ENCODE results near the gene LIMS2. TPM values are rescaled to one million over a fixed set of nuclear protein-coding genes. Genes with fewer than 3 reads are reported as not detected.

Gene LIMS2
- total RNA-seq, 1 donor from 2014 or later, result 44.2 TPM

- TF ChIP-seq POLR2AphosphoS5 (IDR thresholded peaks at IDR 0.05; ENCODE audit: insufficient read depth in 1 of 2, low read depth in 1 of 2), result no peak
- no peak for TF ChIP-seq POLR2A (IDR thresholded peaks at IDR 0.05)
- TF ChIP-seq, protein P1, sequence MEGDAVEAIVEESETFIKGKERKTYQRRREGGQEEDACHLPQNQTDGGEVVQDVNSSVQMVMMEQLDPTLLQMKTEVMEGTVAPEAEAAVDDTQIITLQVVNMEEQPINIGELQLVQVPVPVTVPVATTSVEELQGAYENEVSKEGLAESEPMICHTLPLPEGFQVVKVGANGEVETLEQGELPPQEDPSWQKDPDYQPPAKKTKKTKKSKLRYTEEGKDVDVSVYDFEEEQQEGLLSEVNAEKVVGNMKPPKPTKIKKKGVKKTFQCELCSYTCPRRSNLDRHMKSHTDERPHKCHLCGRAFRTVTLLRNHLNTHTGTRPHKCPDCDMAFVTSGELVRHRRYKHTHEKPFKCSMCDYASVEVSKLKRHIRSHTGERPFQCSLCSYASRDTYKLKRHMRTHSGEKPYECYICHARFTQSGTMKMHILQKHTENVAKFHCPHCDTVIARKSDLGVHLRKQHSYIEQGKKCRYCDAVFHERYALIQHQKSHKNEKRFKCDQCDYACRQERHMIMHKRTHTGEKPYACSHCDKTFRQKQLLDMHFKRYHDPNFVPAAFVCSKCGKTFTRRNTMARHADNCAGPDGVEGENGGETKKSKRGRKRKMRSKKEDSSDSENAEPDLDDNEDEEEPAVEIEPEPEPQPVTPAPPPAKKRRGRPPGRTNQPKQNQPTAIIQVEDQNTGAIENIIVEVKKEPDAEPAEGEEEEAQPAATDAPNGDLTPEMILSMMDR (IDR thresholded peaks at IDR 0.05), result no peak
- Histone ChIP-seq H3K36me3 (no peaks in the 10 kb centered on the region), H3K27ac (no peak overlapping the region), H3K4me1 (no peaks in the 10 kb centered on the region), H3K27me3 (no peaks in the 10 kb centered on the region), H3K9me3 (peaks cover 8% of the 10 kb centered on the region), H3K4me3 (no peak overlapping the region)
- intact Hi-C loops (cut with DNase I), result no loop called here
- no peak for DNase-seq (ENCODE audit: extremely low spot score in 2 of 2)
Measured at GRCh38 chr2:127688405-127688804, 13.1 kb upstream of the LIMS2 start.

DNA sequence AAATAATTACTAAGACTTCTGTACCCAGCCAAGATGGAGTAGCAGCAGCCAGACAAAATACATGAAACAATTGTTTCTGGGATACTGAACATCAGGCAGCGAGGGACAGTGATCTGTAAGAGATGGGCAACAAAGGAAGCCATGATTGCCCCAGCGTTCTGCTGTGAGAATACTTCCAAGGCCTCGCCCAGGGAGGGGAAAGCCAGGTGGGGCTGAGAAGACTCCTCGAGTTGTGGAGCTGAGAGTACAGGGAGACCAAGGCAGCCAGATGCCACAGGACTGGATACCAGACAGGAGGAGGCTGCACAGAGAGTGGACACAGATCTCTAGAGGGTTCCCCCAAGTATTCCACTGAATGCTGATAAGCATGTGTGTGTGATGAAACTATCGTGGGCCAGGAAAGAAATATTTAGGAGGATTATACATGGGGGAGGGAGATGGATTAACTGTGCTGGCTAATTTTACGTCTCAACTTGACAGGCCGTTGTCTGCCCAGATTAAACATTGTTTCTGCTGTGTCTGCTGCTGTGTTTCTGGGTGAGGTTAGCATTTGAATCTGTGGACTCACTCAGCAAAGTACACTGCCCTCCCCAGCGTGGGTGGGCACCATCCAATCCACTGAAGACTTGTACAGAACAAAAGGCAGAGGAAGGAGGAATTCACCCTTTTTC is 10.2 kb upstream of the LIMS2 start:
- H3K36me3 ChIP-seq, result no peaks in the 10 kb centered on the region
- H3K27me3 ChIP-seq, result no peaks in the 10 kb centered on the region
- H3K4me3 ChIP-seq, result no peak overlapping the region
- DNase-seq (ENCODE audit: extremely low spot score in 2 of 2), result no peak
- intact Hi-C loops (cut with DNase I), result no loop called here
- peaks cover under 1% of the 10 kb centered on the region for H3K9me3 ChIP-seq
- peaks cover 12% of the 10 kb centered on the region for H3K4me1 ChIP-seq
- no peak overlapping the region for H3K27ac ChIP-seq
- TF ChIP-seq POLR2A (IDR thresholded peaks at IDR 0.05), result no peak
- TF ChIP-seq POLR2AphosphoS5 (IDR thresholded peaks at IDR 0.05; ENCODE audit: insufficient read depth in 1 of 2, low read depth in 1 of 2), result no peak
- TF ChIP-seq, protein P1 (IDR thresholded peaks at IDR 0.05), result no peak

DNA sequence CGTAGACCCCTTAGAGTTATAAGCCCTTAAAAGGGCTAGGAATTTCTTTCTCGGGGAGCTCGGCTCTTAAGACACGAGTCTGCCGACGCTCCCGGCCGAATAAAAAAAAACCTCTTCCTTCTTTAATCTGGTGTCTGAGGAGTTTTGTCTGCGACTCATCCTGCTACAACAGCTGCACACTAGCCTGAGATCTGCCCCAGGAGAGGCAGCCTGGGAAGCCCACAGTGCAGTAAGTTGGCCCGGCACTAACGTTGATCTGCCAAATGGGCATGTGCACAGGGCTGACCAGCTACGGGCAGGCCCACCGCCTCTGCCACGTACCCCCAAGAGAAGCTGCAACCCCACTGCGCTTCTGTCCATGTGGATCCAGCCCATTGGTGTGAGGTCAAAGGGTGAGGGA is 8.4 kb upstream of the LIMS2 start:
- Histone ChIP-seq H3K27me3 (no peaks in the 10 kb centered on the region), H3K4me1 (peaks cover 12% of the 10 kb centered on the region), H3K4me3 (no peak overlapping the region), H3K9me3 (no peaks in the 10 kb centered on the region), H3K27ac (no peak overlapping the region), H3K36me3 (no peaks in the 10 kb centered on the region)
- intact Hi-C loops (cut with DNase I), result no loop called here
- no peak for DNase-seq (ENCODE audit: extremely low spot score in 2 of 2)
- no peak for TF ChIP-seq POLR2AphosphoS5 (IDR thresholded peaks at IDR 0.05; ENCODE audit: insufficient read depth in 1 of 2, low read depth in 1 of 2)
- TF ChIP-seq, protein P1 (IDR thresholded peaks at IDR 0.05), result no peak
- TF ChIP-seq POLR2A (IDR thresholded peaks at IDR 0.05), result no peak

DNA sequence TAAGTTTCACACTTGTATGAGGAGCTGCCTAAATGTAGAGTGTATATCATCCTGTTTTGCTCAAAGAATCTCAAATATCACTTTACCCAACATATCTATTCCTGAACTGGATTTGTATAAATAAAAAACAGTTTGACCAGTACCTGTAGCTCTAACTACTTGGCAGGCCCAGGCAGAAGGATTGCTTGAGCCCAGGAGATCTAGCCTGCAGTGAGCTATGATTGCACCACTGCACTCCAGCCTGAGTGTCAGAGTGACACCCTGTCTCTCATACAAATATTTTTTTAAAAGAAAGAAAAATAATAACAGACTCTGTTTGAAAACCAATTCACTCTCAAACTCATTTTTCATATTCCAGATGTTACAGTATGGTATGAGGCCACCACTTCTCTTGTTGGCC is 7.7 kb upstream of the LIMS2 start:
- no peaks in the 10 kb centered on the region for H3K27me3 ChIP-seq
- H3K27ac ChIP-seq, result no peak overlapping the region
- peaks cover 12% of the 10 kb centered on the region for H3K4me1 ChIP-seq
- H3K4me3 ChIP-seq, result no peak overlapping the region
- no peaks in the 10 kb centered on the region for H3K9me3 ChIP-seq
- intact Hi-C loops (cut with DNase I), result no loop called here
- H3K36me3 ChIP-seq, result no peaks in the 10 kb centered on the region
- TF ChIP-seq, protein P1 (IDR thresholded peaks at IDR 0.05), result no peak
- TF ChIP-seq POLR2A (IDR thresholded peaks at IDR 0.05), result no peak
- TF ChIP-seq POLR2AphosphoS5 (IDR thresholded peaks at IDR 0.05; ENCODE audit: insufficient read depth in 1 of 2, low read depth in 1 of 2), result no peak
- no peak for DNase-seq (ENCODE audit: extremely low spot score in 2 of 2)
